Fibroblast of villous mesenchyme (primary cell): ENCODE measurements around the gene MEPCE. TPM values are rescaled to one million over a fixed set of nuclear protein-coding genes. Genes with fewer than 3 reads are reported as not detected.
"Not testable (repeated sequence)": the region's sequence is repeated elsewhere in the genome, so short reads cannot be mapped to it uniquely, and the experiment has no call there.

Experiments
- DNase-seq: peaks from one replicate; pipeline ENCODE4 v3.0.0-alpha.2; 2010; ENCODE audit warnings: low read depth
- H3K4me3 ChIP-seq: 2 replicates; pipeline ENCODE4 v1.5.1; 2011; ENCODE audit warnings: low read depth, mild to moderate bottlenecking, low read length
- CTCF ChIP-seq: IDR thresholded peaks from 2 replicates; pipeline ENCODE4 v1.5.1; 2012; ENCODE audit warnings: low read depth, mild to moderate bottlenecking, low read length; ENCODE audit not compliant: insufficient read depth
- total RNA-seq: library from RNA; depleted of rRNA; stranded (reverse); fragments of >200 nt; gene quantifications from 2 replicates; pipeline ENCODE4 v1.2.3, GENCODE V29; 2012

The MEPCE gene
- total RNA-seq, 1 donor, result 29.4 TPM

- TF ChIP-seq CTCF, result no peak
- H3K4me3 ChIP-seq, result peak overlapping the region; percentile 86
- no peak for DNase-seq
Observed at GRCh38 chr7:100434297-100435144, 4.9 kb downstream of the MEPCE start.

GRCh38 chr7:100435401-100436304 lies 6.0 kb downstream of the MEPCE start:
- DNase-seq, result peak; percentile 19
- H3K4me3 ChIP-seq, result peak overlapping the region; percentile 86
- TF ChIP-seq CTCF, result no peak

- H3K4me3 ChIP-seq, result no peak overlapping the region
- no peak for TF ChIP-seq CTCF
Observed at GRCh38 chr7:100437150-100438100, 7.8 kb downstream of the MEPCE start.

GRCh38 chr7:100438172-100438571 lies 8.5 kb downstream of the MEPCE start:
- H3K4me3 ChIP-seq, result no peak overlapping the region
- no peak for DNase-seq
- no peak for TF ChIP-seq CTCF

More at GRCh38 chr7:100437150-100438100, 7.8 kb downstream of the MEPCE start:
- DNase-seq, result no peak

- H3K4me3 ChIP-seq, DNase-seq: not testable (repeated sequence)
Observed at GRCh38 chr7:100438731-100439130, 9.1 kb downstream of the MEPCE start.

- not testable (repeated sequence) for DNase-seq, H3K4me3 ChIP-seq
Observed at GRCh38 chr7:100439244-100439643, 9.6 kb downstream of the MEPCE start.
